GM18519 (cell line): Measurements from ENCODE around the gene CCSER1.

ENCODE experiments used
- ATAC-seq: cut with Tn5 transposase; IDR thresholded peaks from one replicate; pipeline ENCODE4 v1.9.1; 2021; ENCODE audit warnings: mild to moderate bottlenecking, moderate library complexity; ENCODE audit not compliant: unreplicated experiment, low FRiP score

CCSER1 gene

DNA sequence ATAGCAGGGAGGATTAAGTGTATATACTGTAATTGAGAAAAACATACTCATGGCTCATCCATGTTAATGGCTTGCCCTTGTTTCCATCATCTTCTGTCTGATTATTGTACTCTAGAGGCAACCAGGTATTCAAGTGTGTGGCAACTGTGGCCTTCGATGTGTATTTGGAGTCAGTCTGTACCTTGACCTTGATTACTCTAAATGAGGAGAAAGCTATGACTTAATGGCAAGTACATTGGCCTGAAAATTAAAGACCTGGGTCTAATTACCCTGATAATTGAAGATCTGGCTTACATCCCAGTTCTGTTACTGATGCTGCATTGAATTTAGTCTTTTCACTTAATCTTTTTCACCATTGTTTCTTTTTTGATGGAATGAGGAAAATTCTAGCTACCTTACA lies 409.2 kb downstream of the CCSER1 start:
- ATAC-seq = no peak

DNA sequence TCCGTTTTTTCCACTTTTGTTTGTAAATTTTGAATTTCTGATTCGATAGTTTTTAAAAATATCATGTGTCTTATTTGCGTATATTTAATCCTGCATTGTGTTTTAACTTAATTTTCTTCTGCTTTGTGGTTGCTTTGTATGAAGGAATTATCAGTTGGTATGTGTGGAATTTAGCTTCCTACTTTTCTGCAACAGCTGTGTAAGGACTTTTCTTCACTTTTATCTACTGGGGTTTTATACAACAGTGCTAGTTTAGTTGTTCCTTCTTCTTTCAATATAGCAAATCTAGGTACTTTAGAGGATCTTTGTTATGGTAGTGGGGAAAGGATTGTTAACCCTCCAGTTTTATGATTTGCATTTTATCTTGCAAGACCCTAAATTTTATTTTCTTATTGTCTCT lies 410.3 kb downstream of the CCSER1 start:
- no peak for ATAC-seq

DNA sequence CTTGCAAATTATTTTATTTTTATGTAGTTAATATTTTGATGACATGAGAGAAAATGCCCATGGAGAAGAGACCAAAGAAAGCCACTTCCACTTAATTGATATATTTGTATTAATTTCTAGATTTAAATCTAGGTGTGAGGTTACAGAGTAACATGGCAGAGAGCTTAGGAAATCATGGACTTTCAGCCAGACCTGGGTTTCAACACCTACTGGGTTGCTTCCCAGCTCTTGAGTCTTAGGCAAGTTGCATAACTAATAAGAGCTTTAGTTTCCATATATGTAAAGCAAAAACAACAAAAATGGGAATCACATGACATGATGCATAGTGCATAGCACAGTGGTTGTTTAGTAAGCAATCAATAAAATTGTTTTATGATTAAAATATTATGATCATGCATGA lies 413.3 kb downstream of the CCSER1 start:
- no peak for ATAC-seq

DNA sequence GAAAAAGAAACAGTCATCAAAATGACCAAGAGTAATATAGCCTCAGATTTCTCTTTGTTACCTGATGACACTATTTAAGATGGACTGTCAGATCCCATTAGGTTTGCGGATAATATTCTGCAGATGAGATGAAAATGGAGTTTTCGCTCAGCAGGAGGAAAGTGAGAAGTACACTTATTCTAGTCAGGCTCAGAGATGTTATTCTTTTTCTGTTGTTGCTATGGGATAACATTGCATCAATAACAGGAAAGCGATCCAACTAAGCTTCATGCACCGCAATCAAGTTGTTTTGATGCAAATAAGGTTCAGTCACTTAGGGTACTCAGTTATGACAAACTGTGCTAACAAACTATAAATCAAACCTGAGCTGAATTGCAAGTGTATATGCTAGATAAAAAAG lies 415.0 kb downstream of the CCSER1 start:
- ATAC-seq = no peak

DNA sequence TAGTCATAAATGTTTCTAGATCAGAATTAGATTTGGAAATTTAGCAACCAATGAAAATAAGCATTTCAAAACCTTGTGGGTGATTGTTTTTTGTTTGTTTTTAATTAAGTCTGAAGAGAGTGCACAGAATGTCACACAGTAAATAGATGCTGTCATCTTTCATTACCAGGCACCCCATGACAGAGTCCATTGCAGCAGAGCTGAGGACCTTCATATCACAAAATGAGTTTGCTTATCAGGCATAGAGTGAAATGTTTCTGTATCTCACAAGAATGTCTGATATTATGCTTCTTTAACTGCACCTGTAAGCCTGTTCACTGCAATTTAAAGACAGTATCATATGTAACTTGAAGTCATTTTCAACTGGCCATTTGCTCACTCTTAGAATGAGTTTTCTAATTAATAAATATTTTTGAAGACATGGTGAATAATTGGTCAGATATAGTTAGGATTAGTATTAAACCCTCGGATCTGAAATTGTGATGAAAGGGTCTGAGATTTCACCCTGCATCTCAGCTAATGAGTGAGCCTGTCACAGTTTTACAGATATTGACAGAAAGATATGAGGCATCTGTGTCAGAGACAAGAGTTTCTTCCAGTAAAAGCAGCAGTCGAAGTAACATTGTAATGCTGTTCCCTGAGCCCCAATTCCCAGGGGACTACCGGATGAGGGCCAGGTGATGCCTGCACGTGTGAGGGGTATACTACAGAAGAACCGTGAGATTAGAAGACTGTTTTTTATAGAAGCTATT lies 416.4 kb downstream of the CCSER1 start:
- ATAC-seq = no peak

DNA sequence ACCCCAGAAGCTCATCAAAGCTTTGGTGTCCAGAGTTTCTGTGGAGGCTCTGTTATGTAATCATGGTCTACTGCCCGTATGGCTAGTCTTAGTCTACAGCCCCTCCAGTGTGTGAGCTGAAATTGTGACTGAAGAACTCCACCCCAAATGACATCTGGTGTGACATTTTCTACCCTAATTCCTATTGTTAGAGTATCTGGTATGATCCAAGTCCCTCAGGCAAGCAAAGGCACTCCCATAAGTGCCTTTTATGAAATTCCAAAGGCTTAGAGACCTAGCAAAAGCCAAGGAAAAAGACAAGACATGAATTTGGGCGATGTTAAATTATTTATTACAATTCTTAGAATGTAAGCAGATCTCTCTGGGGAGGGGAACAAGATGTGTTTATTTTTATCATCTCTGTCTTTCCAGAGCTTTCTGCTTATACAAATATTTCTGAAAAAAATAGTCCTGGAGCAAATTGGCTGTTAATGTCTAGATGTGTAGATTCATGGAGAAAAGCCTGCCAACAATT lies 417.4 kb downstream of the CCSER1 start:
- no peak for ATAC-seq

DNA sequence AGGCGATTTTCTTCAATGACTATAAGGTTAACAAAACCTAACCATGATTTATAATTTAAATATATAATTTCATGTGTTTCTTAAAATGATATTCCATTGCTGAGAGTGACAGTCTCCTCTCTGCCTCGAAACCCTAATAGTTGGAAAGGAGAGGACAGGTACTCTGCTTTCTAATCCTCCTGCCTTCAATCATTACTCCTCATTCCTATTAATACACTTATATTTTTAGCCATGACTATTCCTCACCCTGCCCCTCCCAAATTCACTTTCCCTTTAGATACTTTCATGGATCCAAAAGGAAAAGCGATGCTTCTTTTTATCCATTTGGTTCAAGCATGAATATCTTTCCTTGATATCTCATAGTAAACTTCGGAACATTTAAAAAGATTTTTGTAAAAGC lies 418.2 kb downstream of the CCSER1 start:
- ATAC-seq = no peak

DNA sequence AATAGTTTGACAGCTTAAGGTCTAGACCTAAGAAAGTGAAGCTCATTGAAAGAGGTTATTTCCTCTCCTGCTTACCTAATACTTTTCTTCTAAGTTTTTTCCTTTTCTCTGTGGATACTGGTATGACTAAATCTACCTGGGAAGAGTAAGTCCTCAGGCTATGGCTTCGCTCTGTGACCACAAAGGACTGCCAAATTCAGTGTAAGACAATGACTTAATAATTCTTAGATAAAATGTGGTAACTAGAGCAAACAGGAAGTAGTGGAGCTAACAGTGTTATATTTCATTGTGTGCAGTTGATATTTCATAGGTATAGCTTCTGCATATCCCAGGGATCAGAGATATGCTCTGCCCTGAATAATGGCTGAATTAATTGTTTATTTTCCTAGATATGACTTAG lies 418.9 kb downstream of the CCSER1 start:
- ATAC-seq = no peak

DNA sequence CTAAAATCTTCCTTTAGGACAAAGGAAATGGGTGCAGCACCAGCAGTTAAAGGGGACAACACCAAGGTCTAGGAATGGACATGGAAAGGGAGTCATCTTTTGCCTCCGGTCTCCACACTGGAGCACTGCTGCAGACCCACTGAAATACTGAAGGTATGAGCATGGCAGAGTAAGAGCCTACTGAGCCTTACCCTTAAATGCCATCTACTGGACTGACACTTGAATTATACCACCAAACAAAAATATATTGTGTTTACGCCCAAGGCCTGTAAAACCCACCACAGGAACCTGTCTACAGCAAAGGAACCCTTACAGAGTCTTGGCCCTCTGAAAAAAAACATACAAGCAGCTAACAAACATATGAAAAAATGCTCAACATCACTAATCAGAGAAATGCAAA lies 443.4 kb downstream of the CCSER1 start:
- no peak for ATAC-seq

DNA sequence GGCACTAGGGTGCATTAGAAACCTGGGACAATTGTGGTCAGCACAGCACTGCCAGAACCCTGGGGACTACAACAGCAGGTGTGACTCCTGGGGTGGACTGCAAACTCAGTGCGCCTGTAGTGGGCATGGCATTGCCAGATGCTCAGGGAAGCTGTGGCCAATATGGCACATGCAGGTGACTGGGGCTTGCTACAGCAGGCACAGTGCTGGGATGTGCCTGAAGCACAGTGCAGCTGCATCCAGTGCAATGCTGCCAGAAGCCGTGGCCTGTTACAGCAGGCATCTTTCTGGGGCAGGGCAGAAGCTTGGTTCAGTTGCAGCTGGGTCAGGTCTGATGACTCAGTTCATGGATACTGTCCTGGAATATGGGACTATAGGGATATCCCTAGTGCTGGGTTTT lies 445.8 kb downstream of the CCSER1 start:
- no peak for ATAC-seq

DNA sequence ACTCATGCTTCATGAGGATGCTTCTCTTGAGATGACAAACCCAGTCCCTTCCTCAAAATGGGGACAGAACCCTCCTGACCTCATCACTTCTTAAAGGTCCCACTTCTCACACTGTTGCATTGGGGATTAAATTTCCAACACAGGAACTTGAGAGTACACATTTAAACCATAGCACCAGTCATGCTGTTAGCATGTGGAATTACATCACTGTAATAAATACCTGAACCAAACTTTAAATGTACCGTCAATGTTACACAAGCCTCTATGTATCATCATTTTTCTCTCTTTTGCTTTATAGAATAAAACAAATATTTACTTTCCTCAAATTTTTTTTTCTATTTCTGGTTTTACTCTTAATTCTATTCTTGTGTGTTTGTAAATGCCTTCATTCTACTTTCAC lies 448.2 kb downstream of the CCSER1 start:
- ATAC-seq = no peak

DNA sequence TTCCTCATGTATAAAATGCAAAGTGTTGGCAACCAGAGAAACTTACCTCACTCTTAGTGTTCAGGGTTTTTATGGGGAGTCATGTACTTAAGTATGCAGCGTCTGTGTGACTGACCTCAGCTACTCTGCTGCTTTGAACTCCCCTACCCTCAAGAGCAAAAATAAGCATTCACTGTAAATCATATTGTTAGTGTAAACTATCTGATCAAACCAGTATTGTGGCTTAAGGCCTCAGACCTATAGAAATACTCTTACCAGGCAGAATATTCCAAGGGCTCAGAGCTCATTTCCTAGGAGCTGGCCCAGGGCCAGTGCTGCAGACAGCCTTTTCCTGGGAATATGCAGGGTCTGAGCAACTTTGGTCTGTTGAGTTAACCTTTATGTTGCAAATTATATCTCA lies 453.1 kb downstream of the CCSER1 start:
- ATAC-seq = no peak

DNA sequence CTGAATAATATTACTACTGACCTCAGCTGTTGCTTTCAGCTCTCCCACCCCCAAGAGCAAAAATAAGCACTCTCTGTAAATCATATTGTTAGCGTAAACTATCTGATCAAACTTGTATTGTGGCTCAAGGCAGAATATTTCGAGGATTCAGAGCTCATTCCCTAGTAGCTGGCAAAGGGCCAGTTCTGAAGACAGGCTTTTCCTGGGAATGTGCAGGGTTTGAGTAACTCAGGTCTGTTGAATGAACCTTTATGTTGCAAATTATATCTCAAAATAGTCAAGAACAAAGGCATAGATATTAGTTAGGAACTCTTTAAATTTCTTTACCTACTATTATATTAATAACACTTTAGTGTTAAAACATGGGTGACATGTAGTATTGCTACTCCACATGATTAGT lies 454.9 kb downstream of the CCSER1 start:
- ATAC-seq = no peak

DNA sequence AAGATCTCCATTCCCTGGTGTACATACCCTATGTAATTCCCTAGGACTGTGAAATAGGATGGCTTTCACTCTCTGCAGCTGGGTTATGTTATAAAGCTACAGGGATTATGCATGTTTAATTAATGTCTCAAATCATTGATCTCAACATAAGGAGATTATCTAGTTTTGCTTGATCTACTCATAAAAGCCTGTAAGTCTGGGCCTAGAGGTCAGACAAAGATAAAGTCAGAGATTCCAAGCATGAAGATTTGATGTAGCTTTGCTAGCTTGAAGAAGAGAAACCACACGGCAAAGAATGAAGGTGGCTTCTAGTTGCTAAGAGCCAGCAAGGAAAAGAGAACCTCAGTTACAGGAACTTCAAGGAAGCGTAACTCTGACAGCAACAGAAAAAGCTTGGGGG lies 456.9 kb downstream of the CCSER1 start:
- no peak for ATAC-seq

DNA sequence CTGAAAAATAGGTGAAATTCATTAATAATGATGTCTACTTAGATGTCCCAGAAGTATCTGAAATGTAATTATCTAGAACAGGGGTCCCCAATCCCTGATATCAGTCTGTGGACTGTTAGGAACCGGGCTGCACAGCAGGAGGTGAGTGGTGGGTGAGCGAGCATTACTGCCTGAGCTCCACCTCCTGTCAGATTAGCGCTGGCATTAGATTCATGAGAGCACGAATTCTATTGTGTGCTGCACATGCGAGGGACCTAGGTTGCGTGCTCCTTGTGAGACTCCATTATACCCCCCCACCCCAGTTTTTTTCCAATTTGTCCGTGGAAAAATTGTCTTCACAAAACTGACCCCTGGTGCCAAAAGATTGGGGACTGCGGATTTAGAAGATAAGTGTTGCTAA lies 458.8 kb downstream of the CCSER1 start:
- ATAC-seq = no peak

DNA sequence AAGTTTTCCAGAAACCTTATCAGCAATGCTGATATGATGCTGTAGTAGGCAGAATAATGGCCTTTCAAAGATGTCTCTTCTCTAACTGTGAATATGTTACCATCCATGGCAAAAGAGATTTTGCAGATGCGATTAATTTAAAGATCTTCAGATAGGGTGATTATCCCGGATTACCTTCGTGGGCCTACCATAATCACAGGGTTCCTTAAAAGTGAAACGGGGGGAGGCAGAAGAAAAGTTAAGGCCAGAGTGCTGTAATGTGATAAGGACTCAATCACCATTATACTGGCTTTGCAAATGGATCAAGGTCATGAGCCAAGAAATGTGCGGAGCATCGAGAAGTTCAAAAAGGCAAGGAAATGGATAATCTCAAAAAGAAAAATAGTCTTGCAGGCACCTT lies 459.6 kb downstream of the CCSER1 start:
- no peak for ATAC-seq

DNA sequence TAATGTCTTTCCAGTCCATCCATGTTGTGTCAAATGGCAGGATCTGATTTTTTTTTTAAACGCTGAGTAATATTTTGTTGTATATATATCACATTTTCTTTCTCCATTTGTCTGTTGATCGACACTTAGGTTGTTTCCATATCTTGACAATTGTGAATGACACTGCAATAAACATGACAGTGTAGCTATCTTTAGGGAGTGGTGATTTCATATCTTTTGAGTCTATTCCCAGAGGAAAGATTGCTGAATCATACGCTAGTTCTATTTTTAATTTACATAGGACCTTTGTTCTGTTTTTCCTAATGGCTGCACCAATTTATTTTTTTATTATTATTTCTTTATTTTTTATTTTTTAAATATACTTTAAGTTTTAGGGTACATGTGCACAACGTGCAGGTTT lies 470.7 kb downstream of the CCSER1 start:
- ATAC-seq = no peak

DNA sequence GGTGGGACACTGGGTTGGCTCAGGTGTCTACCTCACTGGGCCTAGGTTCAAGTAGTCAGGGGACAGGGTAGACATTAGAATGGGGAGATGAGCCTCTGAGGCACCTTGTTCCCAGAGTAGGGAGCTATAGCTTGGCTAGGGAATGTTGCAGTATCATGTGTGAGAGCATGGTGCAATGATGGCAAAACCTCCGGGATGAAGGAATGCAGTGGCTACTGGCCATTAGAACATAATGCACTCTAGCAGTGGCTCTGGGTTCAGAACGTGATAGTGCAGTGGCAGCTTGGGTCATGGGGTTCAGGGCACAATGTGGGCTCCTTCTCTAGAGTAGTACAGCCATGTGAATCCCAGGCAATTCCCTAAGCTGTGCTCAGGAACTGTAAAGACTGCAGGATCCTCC lies 471.5 kb downstream of the CCSER1 start:
- no peak for ATAC-seq

DNA sequence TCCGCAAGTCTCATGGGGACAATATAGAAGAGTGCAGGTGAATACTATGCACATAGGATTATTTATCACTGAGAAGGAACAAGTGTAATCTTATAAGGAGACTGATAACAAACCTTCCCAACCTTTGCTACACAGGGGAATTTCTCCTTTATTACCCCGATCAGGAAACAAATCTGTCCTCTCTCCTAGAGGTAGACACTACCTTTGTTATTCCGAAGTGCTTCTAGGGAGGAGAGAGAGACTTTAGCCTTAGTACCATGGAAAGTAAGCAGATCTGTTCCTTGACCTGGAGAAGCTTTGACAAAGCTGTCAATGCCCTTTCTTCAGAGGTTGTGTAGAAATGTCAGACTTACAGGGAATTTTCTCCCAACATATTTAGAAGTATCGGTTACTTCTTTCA lies 475.5 kb downstream of the CCSER1 start:
- ATAC-seq = no peak

DNA sequence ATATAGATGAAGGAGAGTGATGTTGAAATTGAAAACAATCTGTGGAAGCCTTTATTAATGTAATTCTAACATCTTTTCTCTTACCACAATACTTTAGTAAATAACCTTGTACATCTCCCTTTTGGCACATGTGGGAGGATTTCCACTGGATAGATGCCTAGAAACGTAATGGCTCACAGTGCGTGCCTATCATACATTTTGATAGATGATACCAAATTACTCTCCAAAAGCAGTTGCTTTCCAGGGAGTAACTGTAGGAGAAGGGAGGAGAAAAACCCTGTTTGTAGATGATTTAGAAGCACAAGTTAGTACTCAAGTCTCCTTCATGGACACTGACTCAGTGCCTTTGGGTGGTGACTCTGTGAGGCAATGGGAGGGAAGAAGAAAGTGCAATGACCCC lies 476.3 kb downstream of the CCSER1 start:
- no peak for ATAC-seq

DNA sequence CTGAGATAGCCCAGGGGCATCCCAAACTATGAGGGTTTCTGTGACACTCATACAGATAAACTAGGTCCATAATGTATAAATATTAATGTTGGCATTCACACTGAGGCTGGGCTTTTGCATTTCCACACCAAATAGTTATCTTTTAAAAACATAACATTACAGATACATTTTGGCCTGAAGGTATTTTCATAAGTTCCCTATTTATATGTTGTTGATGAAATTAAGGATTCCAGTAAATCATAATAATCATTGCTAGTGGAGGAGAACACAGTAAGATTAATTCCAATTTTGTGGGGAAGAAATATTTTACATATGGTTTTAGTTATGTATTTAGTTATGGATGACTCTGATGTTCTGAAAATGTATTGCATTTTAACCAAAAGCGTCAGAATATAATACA lies 479.6 kb downstream of the CCSER1 start:
- ATAC-seq = no peak

DNA sequence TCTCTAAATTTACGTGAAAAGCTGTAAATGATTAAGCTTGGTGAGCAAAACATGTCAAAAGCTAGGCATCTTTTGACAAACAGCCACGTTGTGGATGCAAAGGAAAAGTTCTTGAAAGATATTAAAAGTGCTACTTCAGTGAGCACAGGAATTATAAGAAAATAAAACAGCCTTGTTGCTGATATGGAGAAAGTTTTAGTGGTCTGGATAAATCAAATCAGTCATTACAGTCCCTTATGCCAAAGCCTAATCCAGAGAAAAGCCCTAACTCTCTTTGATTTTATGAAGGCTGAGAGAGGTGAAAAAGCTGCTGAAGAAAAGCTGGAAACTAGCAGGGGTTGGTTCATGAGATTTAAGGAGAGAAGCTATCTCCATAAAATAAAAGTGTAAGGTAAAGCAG lies 487.2 kb downstream of the CCSER1 start:
- ATAC-seq = no peak

DNA sequence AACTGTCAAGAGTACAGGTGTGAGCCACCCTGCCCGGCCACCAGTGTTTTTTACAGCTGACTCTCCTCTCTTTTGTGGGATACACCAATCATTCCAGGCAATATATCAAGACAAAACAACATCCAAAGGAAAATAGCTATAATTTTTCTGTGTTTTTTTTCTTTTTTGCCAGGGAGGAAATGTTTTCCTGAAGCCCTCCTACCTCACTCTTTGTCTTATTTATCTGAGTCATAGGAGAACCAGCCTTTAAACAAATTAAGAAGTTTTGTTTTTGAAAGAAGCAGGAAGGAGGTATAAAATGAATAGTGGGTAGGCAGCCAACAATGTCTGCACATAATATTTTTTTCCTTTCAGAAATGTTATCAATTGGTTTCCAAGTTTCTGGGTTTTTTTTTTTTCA lies 493.9 kb downstream of the CCSER1 start:
- ATAC-seq = no peak
